WTC11 (cell line): Measurements from ENCODE around the gene PTPRCAP. TPM values are rescaled to one million over a fixed set of nuclear protein-coding genes. Genes with fewer than 3 reads are reported as not detected.
"Not testable (repeated sequence)": the region's sequence is repeated elsewhere in the genome, so short reads cannot be mapped to it uniquely, and the experiment has no call there.

Experiments
- ATAC-seq: fragments of 200-7000 bp; cut with Tn5 transposase; 2 replicates; pipeline ENCODE4 v1.10.0; 2021; ENCODE audit warnings: mild to moderate bottlenecking, moderate library complexity
- CTCF ChIA-PET: fragments of 300-600 bp; sonication (Branson Sonifier 250); formaldehyde crosslinking; loops from one replicate; lab custom pipeline; 2021; ENCODE audit warnings: antibody characterized with exemption; lab: Charles Lee
- POLR2A ChIA-PET: fragments of 350-600 bp; sonication (Branson Sonifier 250); formaldehyde crosslinking; loops from one replicate; lab custom pipeline; 2021; ENCODE audit warnings: antibody characterized with exemption; lab: Charles Lee
- DNase-seq: peaks from one replicate; pipeline ENCODE4 v3.0.0; 2021; ENCODE audit warnings: low spot score
- H3K27ac Mint-ChIP-seq: 2 replicates; pipeline ENCODE4 v1.8.0; 2021; ENCODE audit warnings: mixed read lengths
- H3K27me3 Mint-ChIP-seq: 2 replicates; pipeline ENCODE4 v1.8.0; 2021; ENCODE audit warnings: low read depth, mild to moderate bottlenecking, moderate library complexity, mixed read lengths
- H3K36me3 Mint-ChIP-seq: 2 replicates; pipeline ENCODE4 v1.8.0; 2021; ENCODE audit warnings: mixed read lengths
- H3K4me1 Mint-ChIP-seq: 2 replicates; pipeline ENCODE4 v1.8.0; 2022; ENCODE audit warnings: mixed read lengths
- H3K4me3 Mint-ChIP-seq: 2 replicates; pipeline ENCODE4 v1.8.0; 2021; ENCODE audit warnings: mild to moderate bottlenecking, moderate library complexity, mixed read lengths
- H3K9me3 Mint-ChIP-seq: 2 replicates; pipeline ENCODE4 v1.8.0; 2021; ENCODE audit warnings: mixed read lengths
- AFF4 ChIP-seq: sonication (generic); formaldehyde crosslinking; IDR thresholded peaks from 2 replicates; pipeline ENCODE4 v1.8.1; 2023; ENCODE audit warnings: mild to moderate bottlenecking, missing genetic modification reagents, borderline replicate concordance
- ARID4B ChIP-seq: sonication (generic); formaldehyde crosslinking; IDR thresholded peaks from 2 replicates; pipeline ENCODE4 v1.8.0; 2023; ENCODE audit warnings: missing genetic modification reagents, mild to moderate bottlenecking, borderline replicate concordance
- ATF1 ChIP-seq: sonication (generic); formaldehyde crosslinking; IDR thresholded peaks from 2 replicates; pipeline ENCODE4 v1.8.1; 2023; ENCODE audit warnings: mild to moderate bottlenecking, moderate library complexity, missing genetic modification reagents
- FOXP1 ChIP-seq: sonication (generic); formaldehyde crosslinking; IDR thresholded peaks from 2 replicates; pipeline ENCODE4 v1.8.0; 2022; ENCODE audit warnings: missing genetic modification reagents, mild to moderate bottlenecking, moderate library complexity, borderline replicate concordance
- GABPB1 ChIP-seq: sonication (generic); formaldehyde crosslinking; IDR thresholded peaks from 2 replicates; pipeline ENCODE4 v1.8.1; 2023; ENCODE audit warnings: mild to moderate bottlenecking, missing genetic modification reagents
- SMAD3 ChIP-seq: sonication (generic); formaldehyde crosslinking; IDR thresholded peaks from 2 replicates; pipeline ENCODE4 v1.8.0; 2022; ENCODE audit warnings: missing genetic modification reagents, mild to moderate bottlenecking, borderline replicate concordance
- TEAD4 ChIP-seq: sonication (generic); formaldehyde crosslinking; IDR thresholded peaks from 2 replicates; pipeline ENCODE4 v1.8.0; 2022; ENCODE audit warnings: mild to moderate bottlenecking, missing genetic modification reagents
- ZNF138 ChIP-seq: sonication (generic); formaldehyde crosslinking; conservative IDR thresholded peaks from 2 replicates; pipeline ENCODE4 v1.8.1; 2022; ENCODE audit warnings: mild to moderate bottlenecking, moderate library complexity, missing genetic modification reagents
- ZNF219 ChIP-seq: sonication (generic); formaldehyde crosslinking; IDR thresholded peaks from 2 replicates; pipeline ENCODE4 v1.8.0; 2023; ENCODE audit warnings: missing genetic modification reagents, mild to moderate bottlenecking, borderline replicate concordance
- total RNA-seq: library from RNA; stranded (reverse); gene quantifications from 3 replicates; pipeline ENCODE4 v1.2.3, GENCODE V29; 2021

Gene PTPRCAP
- total RNA-seq, 1 experiment from 2014 or later: 3.6 TPM

GRCh38 chr11:67482275-67482826, 44.9 kb upstream of the PTPRCAP start:
- peak overlapping the region; percentile 75 for H3K4me3 Mint-ChIP-seq
- peaks cover 19% of the 10 kb centered on the region for H3K4me1 Mint-ChIP-seq
- DNase-seq (no peak), ATAC-seq (no peak)
- CTCF ChIA-PET: interaction anchor here (0.7 to 1.4 kb wide), 8 partner anchors 10 to 165 kb away, joined by 3 to 14 read pairs (median 4); partner anchors contain the start of genes PPP1CA and RAD9A
- H3K9me3 Mint-ChIP-seq: peaks cover 1% of the 10 kb centered on the region; the same call in 1 of the 2 replicates
- no peak overlapping the region; the same call in 1 of the 2 replicates for H3K27ac Mint-ChIP-seq
- POLR2A ChIA-PET: interaction anchor here (0.8 to 1.0 kb wide), 3 partner anchors 14 to 81 kb away, joined by 3 to 6 read pairs (median 3); partner anchors contain the start of genes PPP1CA, RPS6KB2 and TMEM134
- TF ChIP-seq TEAD4 (no peak), ZNF219 (CRISPR knock-in tag) (no peak), FOXP1 (no peak), ATF1 (no peak), AFF4 (no peak), ARID4B (no peak), ZNF138 (CRISPR knock-in tag) (no peak), GABPB1 (CRISPR knock-in tag) (no peak), SMAD3 (no peak)
- peaks cover 51% of the 10 kb centered on the region for H3K27me3 Mint-ChIP-seq
- H3K36me3 Mint-ChIP-seq: no peaks in the 10 kb centered on the region

- H3K9me3 Mint-ChIP-seq: peaks cover 12% of the 10 kb centered on the region; the same call in 1 of the 2 replicates
- H3K27ac Mint-ChIP-seq, H3K4me3 Mint-ChIP-seq, H3K36me3 Mint-ChIP-seq, ATAC-seq, H3K4me1 Mint-ChIP-seq, DNase-seq, POLR2A ChIA-PET: not testable (repeated sequence)
- CTCF ChIA-PET: interaction anchor here (2.1 kb wide), 1 partner anchor 126 kb away, joined by 5 read pairs; no protein-coding TSS in a partner anchor
- peaks cover 42% of the 10 kb centered on the region for H3K27me3 Mint-ChIP-seq
Observed at GRCh38 chr11:67477344-67478050, 40.0 kb upstream of the PTPRCAP start.

- not testable (repeated sequence) for H3K36me3 Mint-ChIP-seq, ATAC-seq, H3K4me1 Mint-ChIP-seq, H3K4me3 Mint-ChIP-seq, H3K27ac Mint-ChIP-seq, DNase-seq
- H3K9me3 Mint-ChIP-seq: peaks cover 12% of the 10 kb centered on the region; the same call in 1 of the 2 replicates
- H3K27me3 Mint-ChIP-seq: peaks cover 46% of the 10 kb centered on the region
- ChIA-PET POLR2A (interaction anchor here (0.6 kb wide), 1 partner anchor 118 kb away, joined by 4 read pairs; no protein-coding TSS in a partner anchor), CTCF (interaction anchor here (1.0 to 2.1 kb wide), 2 partner anchors 103 to 125 kb away, joined by 3 to 5 read pairs; partner anchors contain the start of gene CLCF1)
Observed at GRCh38 chr11:67476692-67477091, 39.2 kb upstream of the PTPRCAP start.
